GM19324 (cell line): ENCODE measurements around the gene CST7.
A peak's percentile ranks its signal among the peaks of the same experiment; 100 is the strongest.

Experiments
- ATAC-seq: cut with Tn5 transposase; IDR thresholded peaks from one replicate; pipeline ENCODE4 v1.9.1; 2021; ENCODE audit warnings: mild to moderate bottlenecking, moderate library complexity; ENCODE audit not compliant: unreplicated experiment, low FRiP score

The CST7 gene

GRCh38 chr20:24950128-24950835 lies 1.2 kb downstream of the CST7 start:
- no peak for ATAC-seq

- no peak for ATAC-seq
Measured at GRCh38 chr20:24950836-24951525, 1.9 kb downstream of the CST7 start.

GRCh38 chr20:24951536-24952083 lies 2.5 kb downstream of the CST7 start:
- ATAC-seq, result no peak

GRCh38 chr20:24952376-24953208 lies 3.5 kb downstream of the CST7 start:
- no peak for ATAC-seq

- no peak for ATAC-seq
Measured at GRCh38 chr20:24953209-24953575, 4.1 kb downstream of the CST7 start.

GRCh38 chr20:24953621-24954133 lies 4.6 kb downstream of the CST7 start:
- no peak for ATAC-seq

- ATAC-seq, result no peak
Measured at GRCh38 chr20:24954151-24954550, 5.1 kb downstream of the CST7 start.

GRCh38 chr20:24954566-24954965 lies 5.5 kb downstream of the CST7 start:
- ATAC-seq, result no peak

GRCh38 chr20:24955045-24955444 lies 6.0 kb downstream of the CST7 start:
- ATAC-seq, result peak; percentile 65

- no peak for ATAC-seq
Measured at GRCh38 chr20:24956001-24956841, 7.2 kb downstream of the CST7 start.

GRCh38 chr20:24957326-24958016 lies 8.4 kb downstream of the CST7 start:
- no peak for ATAC-seq

- ATAC-seq, result no peak
Measured at GRCh38 chr20:24958506-24959385, 9.7 kb downstream of the CST7 start.

GRCh38 chr20:24959591-24960301 lies 10.7 kb downstream of the CST7 start:
- ATAC-seq, result no peak

- ATAC-seq, result no peak
Measured at GRCh38 chr20:24960302-24960801, 11.3 kb downstream of the CST7 start.

GRCh38 chr20:24960861-24961260 lies 11.8 kb downstream of the CST7 start:
- ATAC-seq, result no peak

GRCh38 chr20:24961384-24962181 lies 12.5 kb downstream of the CST7 start:
- no peak for ATAC-seq

- no peak for ATAC-seq
Measured at GRCh38 chr20:24962182-24962492, 13.1 kb downstream of the CST7 start.
